OCI-LY1 (cell line): ENCODE results near the gene PKIB.

Experiments
- H2AFZ ChIP-seq: fragments of 200-600 bp; sonication (generic), shearing (Covaris generic); 2 replicates; pipeline ENCODE4 v1.6.0; 2014; ENCODE audit warnings: antibody characterized with exemption, mild to moderate bottlenecking, low read length
- H3F3A ChIP-seq: fragments of 200-600 bp; sonication (generic), shearing (Covaris generic); 2 replicates; pipeline ENCODE4 v1.6.0; 2014; ENCODE audit warnings: mild to moderate bottlenecking, antibody characterized with exemption, low read length, moderate library complexity; ENCODE audit not compliant: insufficient read depth
- H3K27ac ChIP-seq: fragments of 200-600 bp; sonication (generic); 2 replicates; pipeline ENCODE4 v1.5.1; 2014; ENCODE audit warnings: low read length, mixed run types, mild to moderate bottlenecking, low read depth; ENCODE audit not compliant: poor library complexity, severe bottlenecking
- H3K27me3 ChIP-seq: fragments of 200-600 bp; sonication (generic); 2 replicates; pipeline ENCODE4 v1.6.0; 2014; ENCODE audit warnings: antibody characterized with exemption, mild to moderate bottlenecking, low read length, moderate library complexity; ENCODE audit not compliant: insufficient read depth
- H3K36me3 ChIP-seq: fragments of 200-600 bp; sonication (generic); 2 replicates; pipeline ENCODE4 v1.6.1; 2014; ENCODE audit warnings: mild to moderate bottlenecking, antibody characterized with exemption, low read length, moderate library complexity, mixed read lengths; ENCODE audit not compliant: insufficient read depth
- H3K4me1 ChIP-seq: fragments of 200-600 bp; sonication (generic); 2 replicates; pipeline ENCODE4 v1.5.1; 2014; ENCODE audit warnings: mild to moderate bottlenecking, low read length, moderate library complexity; ENCODE audit not compliant: insufficient read depth, severe bottlenecking
- H3K4me2 ChIP-seq: fragments of 200-600 bp; sonication (generic), shearing (Covaris generic); 2 replicates; pipeline ENCODE4 v1.6.1; 2014; ENCODE audit warnings: low read length
- H3K4me3 ChIP-seq: fragments of 200-600 bp; sonication (generic); 2 replicates; pipeline ENCODE4 v1.5.1; 2014; ENCODE audit warnings: low read length, low read depth, mild to moderate bottlenecking, mixed read lengths; ENCODE audit not compliant: poor library complexity, severe bottlenecking
- H3K79me2 ChIP-seq: fragments of 200-600 bp; shearing (Covaris generic); 2 replicates; pipeline ENCODE4 v1.6.1; 2016; ENCODE audit warnings: mixed run types, low read length, mixed read lengths; ENCODE audit not compliant: insufficient read depth
- H3K9ac ChIP-seq: fragments of 200-600 bp; sonication (generic), shearing (Covaris generic); 2 replicates; pipeline ENCODE4 v1.6.1; 2014; ENCODE audit warnings: mild to moderate bottlenecking, low read length, mixed read lengths
- H3K9me2 ChIP-seq: fragments of 200-600 bp; sonication (generic), shearing (Covaris generic); 2 replicates; pipeline ENCODE4 v1.6.1; 2014; ENCODE audit warnings: low read depth, mild to moderate bottlenecking, low read length, mixed read lengths
- H3K9me3 ChIP-seq: fragments of 200-600 bp; shearing (Covaris generic); 2 replicates; pipeline ENCODE4 v1.6.1; 2014; ENCODE audit warnings: low read length, mixed read lengths
- H4K20me1 ChIP-seq: fragments of 200-600 bp; sonication (generic), shearing (Covaris generic); 2 replicates; pipeline ENCODE4 v1.6.0; 2016; ENCODE audit warnings: mild to moderate bottlenecking, low read length; ENCODE audit not compliant: insufficient read depth
- EZH2 ChIP-seq: fragments of 200-600 bp; sonication (generic), shearing (Covaris generic); IDR thresholded peaks from 2 replicates; pipeline ENCODE4 v1.8.0; 2017; ENCODE audit warnings: borderline replicate concordance, mixed run types, mild to moderate bottlenecking, antibody characterized with exemption, low read length, moderate library complexity, mixed read lengths
- TF ChIP-seq, protein P1 (sequence below): fragments of 200-600 bp; sonication (generic), shearing (Covaris generic); IDR thresholded peaks from 2 replicates; pipeline ENCODE4 v1.5.1; 2017; ENCODE audit warnings: mild to moderate bottlenecking, antibody characterized with exemption, low read length, moderate library complexity, mixed read lengths

Gene PKIB

DNA sequence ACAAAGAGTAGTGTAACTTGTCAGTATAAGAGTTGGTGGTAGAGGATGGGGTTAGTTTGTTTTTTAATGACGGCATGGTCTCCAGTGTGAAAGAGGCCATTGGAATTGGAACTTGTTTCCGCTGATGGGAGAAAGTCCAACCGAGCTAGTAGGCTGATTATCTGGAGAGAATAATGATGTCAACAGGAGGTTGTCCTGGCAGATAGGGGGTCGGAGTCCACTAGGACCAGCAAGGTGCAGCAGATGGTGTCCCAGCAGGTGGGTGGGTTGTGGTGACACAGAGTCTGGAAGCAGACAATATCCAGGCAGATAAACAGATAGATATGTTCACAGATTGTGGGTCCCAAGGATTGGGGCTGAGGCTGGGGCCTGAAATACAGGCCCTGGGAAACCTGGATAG is 35.1 kb downstream of the PKIB start:
- Histone ChIP-seq H4K20me1 (no peaks in the 10 kb centered on the region), H3F3A (no peaks in the 10 kb centered on the region), H3K79me2 (no peaks in the 10 kb centered on the region), H3K27me3 (no peaks in the 10 kb centered on the region), H3K36me3 (no peaks in the 10 kb centered on the region), H3K9me3 (no peaks in the 10 kb centered on the region), H3K9me2 (no peaks in the 10 kb centered on the region), H3K4me2 (no peak overlapping the region), H3K9ac (no peak overlapping the region), H3K4me1 (no peaks in the 10 kb centered on the region), H2AFZ (no peak overlapping the region), H3K4me3 (no peak overlapping the region), H3K27ac (no peak overlapping the region)
- TF ChIP-seq, protein P1, sequence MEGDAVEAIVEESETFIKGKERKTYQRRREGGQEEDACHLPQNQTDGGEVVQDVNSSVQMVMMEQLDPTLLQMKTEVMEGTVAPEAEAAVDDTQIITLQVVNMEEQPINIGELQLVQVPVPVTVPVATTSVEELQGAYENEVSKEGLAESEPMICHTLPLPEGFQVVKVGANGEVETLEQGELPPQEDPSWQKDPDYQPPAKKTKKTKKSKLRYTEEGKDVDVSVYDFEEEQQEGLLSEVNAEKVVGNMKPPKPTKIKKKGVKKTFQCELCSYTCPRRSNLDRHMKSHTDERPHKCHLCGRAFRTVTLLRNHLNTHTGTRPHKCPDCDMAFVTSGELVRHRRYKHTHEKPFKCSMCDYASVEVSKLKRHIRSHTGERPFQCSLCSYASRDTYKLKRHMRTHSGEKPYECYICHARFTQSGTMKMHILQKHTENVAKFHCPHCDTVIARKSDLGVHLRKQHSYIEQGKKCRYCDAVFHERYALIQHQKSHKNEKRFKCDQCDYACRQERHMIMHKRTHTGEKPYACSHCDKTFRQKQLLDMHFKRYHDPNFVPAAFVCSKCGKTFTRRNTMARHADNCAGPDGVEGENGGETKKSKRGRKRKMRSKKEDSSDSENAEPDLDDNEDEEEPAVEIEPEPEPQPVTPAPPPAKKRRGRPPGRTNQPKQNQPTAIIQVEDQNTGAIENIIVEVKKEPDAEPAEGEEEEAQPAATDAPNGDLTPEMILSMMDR: no peak
- TF ChIP-seq EZH2: no peak

- Histone ChIP-seq H2AFZ (no peak overlapping the region), H3F3A (no peaks in the 10 kb centered on the region), H3K4me3 (no peak overlapping the region), H3K36me3 (no peaks in the 10 kb centered on the region), H3K27ac (no peak overlapping the region), H3K27me3 (no peaks in the 10 kb centered on the region), H3K9me3 (no peaks in the 10 kb centered on the region), H3K4me2 (no peak overlapping the region), H3K4me1 (no peaks in the 10 kb centered on the region), H3K9ac (no peak overlapping the region), H3K79me2 (no peaks in the 10 kb centered on the region), H3K9me2 (no peaks in the 10 kb centered on the region), H4K20me1 (no peaks in the 10 kb centered on the region)
- TF ChIP-seq, protein P1: no peak
- TF ChIP-seq EZH2: no peak
Measured at GRCh38 chr6:122647765-122648164, 37.6 kb downstream of the PKIB start.

DNA sequence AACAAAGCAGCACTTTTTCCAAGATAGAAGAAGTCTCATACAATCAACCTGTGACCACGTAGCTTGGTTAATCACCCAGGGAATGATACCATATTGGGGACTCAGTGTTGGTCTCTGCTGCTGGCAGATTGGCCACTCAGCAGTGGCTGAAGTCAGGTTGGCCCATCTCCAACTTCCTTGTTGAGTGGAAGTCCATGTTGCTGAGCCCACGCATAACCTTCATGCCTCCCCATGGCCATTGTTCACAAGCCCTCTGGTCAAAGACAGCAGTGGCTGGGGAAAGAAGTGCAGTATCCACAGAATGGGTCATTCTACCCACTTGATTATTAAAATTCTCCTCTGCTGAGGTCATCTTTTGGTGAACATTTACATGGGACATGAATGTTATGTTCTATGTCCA is 38.5 kb downstream of the PKIB start:
- Histone ChIP-seq H4K20me1 (no peaks in the 10 kb centered on the region), H3K27me3 (no peaks in the 10 kb centered on the region), H3K9ac (no peak overlapping the region), H3K4me2 (no peak overlapping the region), H3K27ac (no peak overlapping the region), H3K9me3 (no peaks in the 10 kb centered on the region), H3K9me2 (no peaks in the 10 kb centered on the region), H3K4me1 (no peaks in the 10 kb centered on the region), H3K36me3 (no peaks in the 10 kb centered on the region), H2AFZ (no peak overlapping the region), H3K79me2 (no peaks in the 10 kb centered on the region), H3F3A (no peaks in the 10 kb centered on the region), H3K4me3 (no peak overlapping the region)
- TF ChIP-seq, protein P1: no peak
- TF ChIP-seq EZH2: no peak
